HEK293 (cell line): ENCODE measurements around the gene CALHM6.

Source experiments
- GFI1B ChIP-seq: fragments of 450-650 bp; formaldehyde crosslinking; IDR thresholded peaks from 2 replicates; pipeline ENCODE4 v1.5.1; 2016; ENCODE audit warnings: missing biosample characterization, missing genetic modification characterization
- GLI4 ChIP-seq: fragments of 450-650 bp; formaldehyde crosslinking; IDR thresholded peaks from 2 replicates; pipeline ENCODE4 v1.5.1; 2016; ENCODE audit warnings: missing biosample characterization, missing genetic modification characterization
- KLF9 ChIP-seq: fragments of 450-650 bp; formaldehyde crosslinking; IDR thresholded peaks from 2 replicates; pipeline ENCODE4 v1.5.1; 2016; ENCODE audit warnings: missing biosample characterization, missing genetic modification characterization, low read depth
- MEIS1 ChIP-seq: sonication (generic); formaldehyde crosslinking; IDR thresholded peaks from 2 replicates; pipeline ENCODE4 v1.8.1; 2022; ENCODE audit warnings: missing genetic modification reagents, mild to moderate bottlenecking, borderline replicate concordance
- SP2 ChIP-seq: fragments of 450-650 bp; formaldehyde crosslinking; IDR thresholded peaks from 2 replicates; pipeline ENCODE4 v1.5.1; 2016; ENCODE audit warnings: missing biosample characterization, missing genetic modification characterization
- SP7 ChIP-seq: fragments of 450-650 bp; formaldehyde crosslinking; IDR thresholded peaks from 2 replicates; pipeline ENCODE4 v1.5.1; 2016; ENCODE audit warnings: missing biosample characterization, missing genetic modification characterization
- TRIM28 ChIP-seq: IDR thresholded peaks from 2 replicates; pipeline ENCODE4 v1.6.1; 2011; ENCODE audit warnings: low read length, control low read depth, borderline replicate concordance
- WT1 ChIP-seq: fragments of 450-650 bp; formaldehyde crosslinking; IDR thresholded peaks from 2 replicates; pipeline ENCODE4 v1.5.1; 2016; ENCODE audit warnings: missing biosample characterization, missing genetic modification characterization
- ZBTB21 ChIP-seq: fragments of 450-650 bp; formaldehyde crosslinking; IDR thresholded peaks from 2 replicates; pipeline ENCODE4 v1.5.1; 2017; ENCODE audit warnings: missing biosample characterization, missing genetic modification characterization
- ZBTB8A ChIP-seq: fragments of 450-650 bp; formaldehyde crosslinking; IDR thresholded peaks from 2 replicates; pipeline ENCODE4 v1.5.1; 2016; ENCODE audit warnings: missing biosample characterization, missing genetic modification characterization
- ZFP69B ChIP-seq: fragments of 450-650 bp; formaldehyde crosslinking; IDR thresholded peaks from 2 replicates; pipeline ENCODE4 v1.5.1; 2016; ENCODE audit warnings: missing biosample characterization, missing genetic modification characterization
- ZIC2 ChIP-seq: fragments of 450-650 bp; formaldehyde crosslinking; IDR thresholded peaks from 2 replicates; pipeline ENCODE4 v1.5.1; 2016; ENCODE audit warnings: missing biosample characterization, missing genetic modification characterization
- ZNF133 ChIP-seq: fragments of 450-650 bp; formaldehyde crosslinking; IDR thresholded peaks from 2 replicates; pipeline ENCODE4 v1.5.1; 2016; ENCODE audit warnings: missing biosample characterization, missing genetic modification characterization
- ZNF155 ChIP-seq: fragments of 450-650 bp; formaldehyde crosslinking; IDR thresholded peaks from 2 replicates; pipeline ENCODE4 v1.5.1; 2016; ENCODE audit warnings: missing biosample characterization, missing genetic modification characterization
- ZNF16 ChIP-seq: fragments of 450-650 bp; formaldehyde crosslinking; IDR thresholded peaks from 2 replicates; pipeline ENCODE4 v1.5.1; 2016; ENCODE audit warnings: low read depth, missing biosample characterization, missing genetic modification characterization
- ZNF174 ChIP-seq: fragments of 450-650 bp; formaldehyde crosslinking; IDR thresholded peaks from 2 replicates; pipeline ENCODE4 v1.5.0; 2017; ENCODE audit warnings: missing biosample characterization, mild to moderate bottlenecking, missing genetic modification characterization
- ZNF211 ChIP-seq: fragments of 450-650 bp; formaldehyde crosslinking; IDR thresholded peaks from 2 replicates; pipeline ENCODE4 v1.5.1; 2016; ENCODE audit warnings: low read depth, missing biosample characterization, missing genetic modification characterization
- ZNF221 ChIP-seq: fragments of 450-650 bp; formaldehyde crosslinking; IDR thresholded peaks from 2 replicates; pipeline ENCODE4 v1.5.1; 2017; ENCODE audit warnings: missing biosample characterization, missing genetic modification characterization, borderline replicate concordance
- ZNF23 ChIP-seq: fragments of 450-650 bp; formaldehyde crosslinking; IDR thresholded peaks from 2 replicates; pipeline ENCODE4 v1.5.1; 2016; ENCODE audit warnings: missing biosample characterization, missing genetic modification characterization, borderline replicate concordance
- ZNF266 ChIP-seq: fragments of 450-650 bp; formaldehyde crosslinking; IDR thresholded peaks from 2 replicates; pipeline ENCODE4 v1.5.1; 2016; ENCODE audit warnings: missing biosample characterization, missing genetic modification characterization, low read depth
- ZNF391 ChIP-seq: fragments of 450-650 bp; formaldehyde crosslinking; IDR thresholded peaks from 2 replicates; pipeline ENCODE4 v1.5.1; 2016; ENCODE audit warnings: low read depth, missing biosample characterization, missing genetic modification characterization, borderline replicate concordance
- ZNF423 ChIP-seq: fragments of 450-650 bp; formaldehyde crosslinking; IDR thresholded peaks from 2 replicates; pipeline ENCODE4 v1.5.1; 2016; ENCODE audit warnings: missing biosample characterization, missing genetic modification characterization
- ZNF433 ChIP-seq: fragments of 450-650 bp; formaldehyde crosslinking; IDR thresholded peaks from 2 replicates; pipeline ENCODE4 v1.5.1; 2016; ENCODE audit warnings: missing biosample characterization, missing genetic modification characterization, low read depth
- ZNF48 ChIP-seq: fragments of 450-650 bp; formaldehyde crosslinking; IDR thresholded peaks from 2 replicates; pipeline ENCODE4 v1.5.1; 2016; ENCODE audit warnings: missing biosample characterization, missing genetic modification characterization
- ZNF530 ChIP-seq: fragments of 450-650 bp; formaldehyde crosslinking; IDR thresholded peaks from 2 replicates; pipeline ENCODE4 v1.5.1; 2016; ENCODE audit warnings: low read depth, missing biosample characterization, missing genetic modification characterization
- ZNF571 ChIP-seq: fragments of 450-650 bp; formaldehyde crosslinking; IDR thresholded peaks from 2 replicates; pipeline ENCODE4 v1.5.0; 2017; ENCODE audit warnings: missing biosample characterization, missing genetic modification characterization
- ZNF623 ChIP-seq: fragments of 450-650 bp; formaldehyde crosslinking; IDR thresholded peaks from 2 replicates; pipeline ENCODE4 v1.5.1; 2016; ENCODE audit warnings: missing biosample characterization, missing genetic modification characterization
- ZNF654 ChIP-seq: fragments of 450-650 bp; formaldehyde crosslinking; IDR thresholded peaks from 2 replicates; pipeline ENCODE4 v1.5.1; 2016; ENCODE audit warnings: low read depth, missing biosample characterization, missing genetic modification characterization
- ZNF707 ChIP-seq: fragments of 450-650 bp; formaldehyde crosslinking; IDR thresholded peaks from 2 replicates; pipeline ENCODE4 v1.5.1; 2016; ENCODE audit warnings: missing biosample characterization, missing genetic modification characterization
- ZNF747 ChIP-seq: fragments of 450-650 bp; formaldehyde crosslinking; IDR thresholded peaks from 2 replicates; pipeline ENCODE4 v1.5.1; 2016; ENCODE audit warnings: missing biosample characterization, missing genetic modification characterization
- ZNF791 ChIP-seq: fragments of 450-650 bp; formaldehyde crosslinking; IDR thresholded peaks from 2 replicates; pipeline ENCODE4 v1.5.1; 2016; ENCODE audit warnings: missing biosample characterization, missing genetic modification characterization
- ZSCAN30 ChIP-seq: fragments of 450-650 bp; IDR thresholded peaks from 2 replicates; pipeline ENCODE4 v1.5.1; 2018; ENCODE audit warnings: missing biosample characterization, mild to moderate bottlenecking, missing genetic modification characterization, moderate library complexity
- TF ChIP-seq, protein P1 (sequence below): fragments of 450-650 bp; formaldehyde crosslinking; IDR thresholded peaks from 2 replicates; pipeline ENCODE4 v1.5.0; 2017; ENCODE audit warnings: missing biosample characterization, missing genetic modification characterization, borderline replicate concordance
- TF ChIP-seq, protein P2 (sequence below): fragments of 450-650 bp; formaldehyde crosslinking; IDR thresholded peaks from 2 replicates; pipeline ENCODE4 v1.5.1; 2016; ENCODE audit warnings: missing biosample characterization, missing genetic modification characterization
- TF ChIP-seq, protein P3 (sequence below): fragments of 450-650 bp; formaldehyde crosslinking; IDR thresholded peaks from 2 replicates; pipeline ENCODE4 v1.5.1; 2016; ENCODE audit warnings: missing biosample characterization, missing genetic modification characterization, borderline replicate concordance
- TF ChIP-seq, protein P4 (sequence below): fragments of 450-650 bp; formaldehyde crosslinking; IDR thresholded peaks from 2 replicates; pipeline ENCODE4 v1.5.1; 2017; ENCODE audit warnings: missing biosample characterization, missing genetic modification characterization

The CALHM6 gene

DNA sequence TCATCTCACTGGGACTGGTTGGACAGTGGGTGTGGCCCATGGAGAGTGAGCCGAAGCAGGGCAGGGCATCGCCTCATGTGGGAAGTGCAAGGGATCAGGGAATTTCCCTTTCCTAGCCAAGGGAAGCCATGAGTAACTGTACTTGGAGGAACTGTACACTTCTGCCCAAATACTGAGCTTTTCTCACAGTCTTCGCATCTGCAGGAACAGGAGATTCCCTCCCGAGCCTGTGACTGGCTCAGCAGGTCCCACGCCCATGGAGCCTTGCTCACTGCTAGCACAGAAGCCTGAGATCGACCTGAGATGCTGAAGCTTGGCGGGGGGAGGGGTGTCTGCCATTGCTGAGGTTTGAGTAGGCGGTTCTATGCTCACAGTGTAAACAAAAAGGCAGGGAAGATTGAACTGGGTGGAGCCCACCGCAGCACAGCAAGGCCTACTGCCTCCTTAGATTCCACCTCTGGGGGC is 39.8 kb downstream of the CALHM6 start (continued):
- no peak for TF ChIP-seq ZBTB21 (tag by site-specific recombination)
- TF ChIP-seq, protein P1, sequence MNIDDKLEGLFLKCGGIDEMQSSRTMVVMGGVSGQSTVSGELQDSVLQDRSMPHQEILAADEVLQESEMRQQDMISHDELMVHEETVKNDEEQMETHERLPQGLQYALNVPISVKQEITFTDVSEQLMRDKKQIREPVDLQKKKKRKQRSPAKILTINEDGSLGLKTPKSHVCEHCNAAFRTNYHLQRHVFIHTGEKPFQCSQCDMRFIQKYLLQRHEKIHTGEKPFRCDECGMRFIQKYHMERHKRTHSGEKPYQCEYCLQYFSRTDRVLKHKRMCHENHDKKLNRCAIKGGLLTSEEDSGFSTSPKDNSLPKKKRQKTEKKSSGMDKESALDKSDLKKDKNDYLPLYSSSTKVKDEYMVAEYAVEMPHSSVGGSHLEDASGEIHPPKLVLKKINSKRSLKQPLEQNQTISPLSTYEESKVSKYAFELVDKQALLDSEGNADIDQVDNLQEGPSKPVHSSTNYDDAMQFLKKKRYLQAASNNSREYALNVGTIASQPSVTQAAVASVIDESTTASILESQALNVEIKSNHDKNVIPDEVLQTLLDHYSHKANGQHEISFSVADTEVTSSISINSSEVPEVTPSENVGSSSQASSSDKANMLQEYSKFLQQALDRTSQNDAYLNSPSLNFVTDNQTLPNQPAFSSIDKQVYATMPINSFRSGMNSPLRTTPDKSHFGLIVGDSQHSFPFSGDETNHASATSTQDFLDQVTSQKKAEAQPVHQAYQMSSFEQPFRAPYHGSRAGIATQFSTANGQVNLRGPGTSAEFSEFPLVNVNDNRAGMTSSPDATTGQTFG (tag by site-specific recombination): no peak
- no peak for TF ChIP-seq MEIS1 (CRISPR knock-in tag)
- no peak for TF ChIP-seq ZNF433
- TF ChIP-seq ZFP69B (tag by site-specific recombination): peak; percentile 77
- TF ChIP-seq SP2: 0 out of 2 replicates have a peak, but pooled peaks have one; percentile 10
- no peak for TF ChIP-seq ZNF530 (tag by site-specific recombination)
- TF ChIP-seq ZNF747 (tag by site-specific recombination): no peak
- no peak for TF ChIP-seq ZNF623
- no peak for TF ChIP-seq ZNF391 (tag by site-specific recombination)
- TF ChIP-seq, protein P2, sequence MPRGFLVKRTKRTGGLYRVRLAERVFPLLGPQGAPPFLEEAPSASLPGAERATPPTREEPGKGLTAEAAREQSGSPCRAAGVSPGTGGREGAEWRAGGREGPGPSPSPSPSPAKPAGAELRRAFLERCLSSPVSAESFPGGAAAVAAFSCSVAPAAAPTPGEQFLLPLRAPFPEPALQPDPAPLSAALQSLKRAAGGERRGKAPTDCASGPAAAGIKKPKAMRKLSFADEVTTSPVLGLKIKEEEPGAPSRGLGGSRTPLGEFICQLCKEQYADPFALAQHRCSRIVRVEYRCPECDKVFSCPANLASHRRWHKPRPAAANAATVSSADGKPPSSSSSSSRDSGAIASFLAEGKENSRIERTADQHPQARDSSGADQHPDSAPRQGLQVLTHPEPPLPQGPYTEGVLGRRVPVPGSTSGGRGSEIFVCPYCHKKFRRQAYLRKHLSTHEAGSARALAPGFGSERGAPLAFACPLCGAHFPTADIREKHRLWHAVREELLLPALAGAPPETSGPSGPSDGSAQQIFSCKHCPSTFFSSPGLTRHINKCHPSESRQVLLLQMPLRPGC: no peak
- TF ChIP-seq ZBTB8A (tag by site-specific recombination): no peak
- no peak for TF ChIP-seq ZNF221
- TF ChIP-seq GFI1B (tag by site-specific recombination): 0 out of 2 replicates have a peak, but pooled peaks have one; percentile 6
- TF ChIP-seq ZNF707 (tag by site-specific recombination): no peak
- TF ChIP-seq TRIM28: no peak
- no peak for TF ChIP-seq SP7 (tag by site-specific recombination)
- TF ChIP-seq ZNF423 (tag by site-specific recombination): no peak
- no peak for TF ChIP-seq ZNF791 (tag by site-specific recombination)
- no peak for TF ChIP-seq ZNF133 (tag by site-specific recombination)
- no peak for TF ChIP-seq ZNF174
- TF ChIP-seq ZNF155 (tag by site-specific recombination): no peak
- TF ChIP-seq ZNF571 (tag by site-specific recombination): no peak
- no peak for TF ChIP-seq WT1 (tag by site-specific recombination)
- TF ChIP-seq ZNF23 (tag by site-specific recombination): no peak
- TF ChIP-seq GLI4 (tag by site-specific recombination): no peak
- no peak for TF ChIP-seq ZNF654
- TF ChIP-seq, protein P3, sequence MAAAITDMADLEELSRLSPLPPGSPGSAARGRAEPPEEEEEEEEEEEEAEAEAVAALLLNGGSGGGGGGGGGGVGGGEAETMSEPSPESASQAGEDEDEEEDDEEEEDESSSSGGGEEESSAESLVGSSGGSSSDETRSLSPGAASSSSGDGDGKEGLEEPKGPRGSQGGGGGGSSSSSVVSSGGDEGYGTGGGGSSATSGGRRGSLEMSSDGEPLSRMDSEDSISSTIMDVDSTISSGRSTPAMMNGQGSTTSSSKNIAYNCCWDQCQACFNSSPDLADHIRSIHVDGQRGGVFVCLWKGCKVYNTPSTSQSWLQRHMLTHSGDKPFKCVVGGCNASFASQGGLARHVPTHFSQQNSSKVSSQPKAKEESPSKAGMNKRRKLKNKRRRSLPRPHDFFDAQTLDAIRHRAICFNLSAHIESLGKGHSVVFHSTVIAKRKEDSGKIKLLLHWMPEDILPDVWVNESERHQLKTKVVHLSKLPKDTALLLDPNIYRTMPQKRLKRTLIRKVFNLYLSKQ (tag by site-specific recombination): no peak
- TF ChIP-seq ZIC2: peak; percentile 54
- peak; percentile 49 for TF ChIP-seq KLF9 (tag by site-specific recombination)
- TF ChIP-seq ZSCAN30 (tag by site-specific recombination): no peak
- no peak for TF ChIP-seq ZNF266 (tag by site-specific recombination)
- TF ChIP-seq, protein P4, sequence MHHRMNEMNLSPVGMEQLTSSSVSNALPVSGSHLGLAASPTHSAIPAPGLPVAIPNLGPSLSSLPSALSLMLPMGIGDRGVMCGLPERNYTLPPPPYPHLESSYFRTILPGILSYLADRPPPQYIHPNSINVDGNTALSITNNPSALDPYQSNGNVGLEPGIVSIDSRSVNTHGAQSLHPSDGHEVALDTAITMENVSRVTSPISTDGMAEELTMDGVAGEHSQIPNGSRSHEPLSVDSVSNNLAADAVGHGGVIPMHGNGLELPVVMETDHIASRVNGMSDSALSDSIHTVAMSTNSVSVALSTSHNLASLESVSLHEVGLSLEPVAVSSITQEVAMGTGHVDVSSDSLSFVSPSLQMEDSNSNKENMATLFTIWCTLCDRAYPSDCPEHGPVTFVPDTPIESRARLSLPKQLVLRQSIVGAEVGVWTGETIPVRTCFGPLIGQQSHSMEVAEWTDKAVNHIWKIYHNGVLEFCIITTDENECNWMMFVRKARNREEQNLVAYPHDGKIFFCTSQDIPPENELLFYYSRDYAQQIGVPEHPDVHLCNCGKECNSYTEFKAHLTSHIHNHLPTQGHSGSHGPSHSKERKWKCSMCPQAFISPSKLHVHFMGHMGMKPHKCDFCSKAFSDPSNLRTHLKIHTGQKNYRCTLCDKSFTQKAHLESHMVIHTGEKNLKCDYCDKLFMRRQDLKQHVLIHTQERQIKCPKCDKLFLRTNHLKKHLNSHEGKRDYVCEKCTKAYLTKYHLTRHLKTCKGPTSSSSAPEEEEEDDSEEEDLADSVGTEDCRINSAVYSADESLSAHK (tag by site-specific recombination): no peak
- TF ChIP-seq ZNF211 (tag by site-specific recombination): no peak
- TF ChIP-seq ZNF48 (tag by site-specific recombination): no peak
- TF ChIP-seq ZNF16 (tag by site-specific recombination): no peak
